ENCODE measurements around the gene CFAP43.
"Not testable (repeated sequence)": the region's sequence is repeated elsewhere in the genome, so short reads cannot be mapped to it uniquely, and the experiment has no call there.

- not testable (repeated sequence) for TF ChIP-seq ZFP3, CSDC2, CSRNP3, ZNF8, ZFP30, SNAI2 (CRISPR knock-in tag; IDR thresholded peaks at IDR 0.05)
- TF ChIP-seq, protein P1, sequence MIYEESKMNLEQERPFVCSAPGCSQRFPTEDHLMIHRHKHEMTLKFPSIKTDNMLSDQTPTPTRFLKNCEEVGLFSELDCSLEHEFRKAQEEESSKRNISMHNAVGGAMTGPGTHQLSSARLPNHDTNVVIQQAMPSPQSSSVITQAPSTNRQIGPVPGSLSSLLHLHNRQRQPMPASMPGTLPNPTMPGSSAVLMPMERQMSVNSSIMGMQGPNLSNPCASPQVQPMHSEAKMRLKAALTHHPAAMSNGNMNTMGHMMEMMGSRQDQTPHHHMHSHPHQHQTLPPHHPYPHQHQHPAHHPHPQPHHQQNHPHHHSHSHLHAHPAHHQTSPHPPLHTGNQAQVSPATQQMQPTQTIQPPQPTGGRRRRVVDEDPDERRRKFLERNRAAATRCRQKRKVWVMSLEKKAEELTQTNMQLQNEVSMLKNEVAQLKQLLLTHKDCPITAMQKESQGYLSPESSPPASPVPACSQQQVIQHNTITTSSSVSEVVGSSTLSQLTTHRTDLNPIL (CRISPR knock-in tag; IDR thresholded peaks at IDR 0.05; ENCODE audit: low read depth), result not testable (repeated sequence)
- TF ChIP-seq, protein P2, sequence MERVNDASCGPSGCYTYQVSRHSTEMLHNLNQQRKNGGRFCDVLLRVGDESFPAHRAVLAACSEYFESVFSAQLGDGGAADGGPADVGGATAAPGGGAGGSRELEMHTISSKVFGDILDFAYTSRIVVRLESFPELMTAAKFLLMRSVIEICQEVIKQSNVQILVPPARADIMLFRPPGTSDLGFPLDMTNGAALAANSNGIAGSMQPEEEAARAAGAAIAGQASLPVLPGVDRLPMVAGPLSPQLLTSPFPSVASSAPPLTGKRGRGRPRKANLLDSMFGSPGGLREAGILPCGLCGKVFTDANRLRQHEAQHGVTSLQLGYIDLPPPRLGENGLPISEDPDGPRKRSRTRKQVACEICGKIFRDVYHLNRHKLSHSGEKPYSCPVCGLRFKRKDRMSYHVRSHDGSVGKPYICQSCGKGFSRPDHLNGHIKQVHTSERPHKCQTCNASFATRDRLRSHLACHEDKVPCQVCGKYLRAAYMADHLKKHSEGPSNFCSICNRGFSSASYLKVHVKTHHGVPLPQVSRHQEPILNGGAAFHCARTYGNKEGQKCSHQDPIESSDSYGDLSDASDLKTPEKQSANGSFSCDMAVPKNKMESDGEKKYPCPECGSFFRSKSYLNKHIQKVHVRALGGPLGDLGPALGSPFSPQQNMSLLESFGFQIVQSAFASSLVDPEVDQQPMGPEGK (CRISPR knock-in tag; IDR thresholded peaks at IDR 0.05; ENCODE audit: borderline replicate concordance), result not testable (repeated sequence)
- TF ChIP-seq, protein P3, sequence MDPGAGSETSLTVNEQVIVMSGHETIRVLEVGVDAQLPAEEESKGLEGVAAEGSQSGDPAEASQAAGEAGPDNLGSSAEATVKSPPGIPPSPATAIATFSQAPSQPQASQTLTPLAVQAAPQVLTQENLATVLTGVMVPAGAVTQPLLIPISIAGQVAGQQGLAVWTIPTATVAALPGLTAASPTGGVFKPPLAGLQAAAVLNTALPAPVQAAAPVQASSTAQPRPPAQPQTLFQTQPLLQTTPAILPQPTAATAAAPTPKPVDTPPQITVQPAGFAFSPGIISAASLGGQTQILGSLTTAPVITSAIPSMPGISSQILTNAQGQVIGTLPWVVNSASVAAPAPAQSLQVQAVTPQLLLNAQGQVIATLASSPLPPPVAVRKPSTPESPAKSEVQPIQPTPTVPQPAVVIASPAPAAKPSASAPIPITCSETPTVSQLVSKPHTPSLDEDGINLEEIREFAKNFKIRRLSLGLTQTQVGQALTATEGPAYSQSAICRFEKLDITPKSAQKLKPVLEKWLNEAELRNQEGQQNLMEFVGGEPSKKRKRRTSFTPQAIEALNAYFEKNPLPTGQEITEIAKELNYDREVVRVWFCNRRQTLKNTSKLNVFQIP (CRISPR knock-in tag; IDR thresholded peaks at IDR 0.05; ENCODE audit: borderline replicate concordance, low read depth), result not testable (repeated sequence)
These were observed 10.8 kb upstream of the CFAP43 start for GRCh38 chr10:104243009-104243408.
